Measurements from ENCODE around the gene APLF. TPM values are rescaled to one million over a fixed set of nuclear protein-coding genes. Genes with fewer than 3 reads are reported as not detected.

The APLF gene
- polyA plus RNA-seq, 3 donors: 3.4 to 3.9 (median 3.7) TPM

GRCh38 chr2:68603059-68603458 is 135.7 kb downstream of the APLF start:
- no peak for DNase-seq (ENCODE audit: extremely low read depth in 1 of 11, low read depth in 9 of 11, low spot score in 4 of 11)

DNA sequence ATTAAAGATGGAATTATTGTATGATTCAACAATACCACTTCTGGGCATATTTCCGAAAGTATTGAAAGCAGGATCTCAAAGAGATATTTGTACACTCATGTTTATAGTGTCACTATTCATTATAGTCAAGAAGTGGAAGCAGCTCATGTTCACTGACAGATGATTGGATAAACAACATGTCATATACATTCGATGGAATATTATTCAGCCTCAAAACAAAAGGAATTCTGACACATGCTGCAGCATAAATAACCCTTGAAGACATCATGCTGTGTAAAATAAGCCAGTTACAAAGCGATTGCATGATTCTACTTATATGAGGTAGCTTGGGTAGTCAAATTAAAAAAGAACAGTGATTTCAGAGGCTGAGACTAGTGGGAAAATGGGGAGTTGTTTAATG is 136.7 kb downstream of the APLF start:
- no peak for DNase-seq (ENCODE audit: extremely low read depth in 1 of 11, low read depth in 9 of 11, low spot score in 4 of 11)

GRCh38 chr2:68605939-68606338 is 138.6 kb downstream of the APLF start:
- DNase-seq (ENCODE audit: extremely low read depth in 1 of 11, low read depth in 9 of 11, low spot score in 4 of 11): no peak

- no peak for DNase-seq (ENCODE audit: extremely low read depth in 1 of 11, low read depth in 9 of 11, low spot score in 4 of 11)
Measured at GRCh38 chr2:68606759-68607158, 139.4 kb downstream of the APLF start.

GRCh38 chr2:68607837-68608236 is 140.5 kb downstream of the APLF start:
- no peak for DNase-seq (ENCODE audit: extremely low read depth in 1 of 11, low read depth in 9 of 11, low spot score in 4 of 11)

- DNase-seq (ENCODE audit: extremely low read depth in 1 of 11, low read depth in 9 of 11, low spot score in 4 of 11): no peak
Measured at GRCh38 chr2:68612765-68613519, 145.6 kb downstream of the APLF start.

- DNase-seq (ENCODE audit: extremely low read depth in 1 of 11, low read depth in 9 of 11, low spot score in 4 of 11): no peak
Measured at GRCh38 chr2:68620772-68621171, 153.4 kb downstream of the APLF start.

- no peak for DNase-seq (ENCODE audit: extremely low read depth in 1 of 11, low read depth in 9 of 11, low spot score in 4 of 11)
Measured at GRCh38 chr2:68623820-68624219, 156.4 kb downstream of the APLF start.

- no peak for DNase-seq (ENCODE audit: extremely low read depth in 1 of 11, low read depth in 9 of 11, low spot score in 4 of 11)
Measured at GRCh38 chr2:68627615-68628014, 160.2 kb downstream of the APLF start.

Other genes with a start within 250 kb of the APLF start
- 10 to 100 TPM; 51.8 to 67.6 (median 59.5) TPM for gene PPP3R1, start 215.1 kb upstream of the APLF start, polyA plus RNA-seq (ENCODE audit: insufficient read length in 3 of 3)
- 10 to 100 TPM; 19.0 to 23.2 (median 23.0) TPM for gene CNRIP1, start 147.6 kb upstream of the APLF start, polyA plus RNA-seq (ENCODE audit: insufficient read length in 3 of 3)
- 1 to 10 TPM; 4.2 to 7.7 (median 6.6) TPM for gene PLEK, start 102.3 kb upstream of the APLF start, polyA plus RNA-seq (ENCODE audit: insufficient read length in 3 of 3)
- 1 to 10 TPM; 1.6 to 2.1 (median 1.6) TPM for gene FBXO48, start 291 bp upstream of the APLF start, polyA plus RNA-seq (ENCODE audit: insufficient read length in 3 of 3)
- under 1 TPM; 0.17 to 0.64 (median 0.37) TPM for gene PROKR1, start 176.0 kb downstream of the APLF start, polyA plus RNA-seq (ENCODE audit: insufficient read length in 3 of 3)